GM19238 (cell line): ENCODE results near the gene GSTA2.
"Not testable (repeated sequence)": the region's sequence is repeated elsewhere in the genome, so short reads cannot be mapped to it uniquely, and the experiment has no call there.

Experiments used
- DNase-seq: peaks from one replicate; pipeline ENCODE4 v3.0.0; 2011; ENCODE audit warnings: low spot score; ENCODE audit not compliant: insufficient read length

The GSTA2 gene

DNA sequence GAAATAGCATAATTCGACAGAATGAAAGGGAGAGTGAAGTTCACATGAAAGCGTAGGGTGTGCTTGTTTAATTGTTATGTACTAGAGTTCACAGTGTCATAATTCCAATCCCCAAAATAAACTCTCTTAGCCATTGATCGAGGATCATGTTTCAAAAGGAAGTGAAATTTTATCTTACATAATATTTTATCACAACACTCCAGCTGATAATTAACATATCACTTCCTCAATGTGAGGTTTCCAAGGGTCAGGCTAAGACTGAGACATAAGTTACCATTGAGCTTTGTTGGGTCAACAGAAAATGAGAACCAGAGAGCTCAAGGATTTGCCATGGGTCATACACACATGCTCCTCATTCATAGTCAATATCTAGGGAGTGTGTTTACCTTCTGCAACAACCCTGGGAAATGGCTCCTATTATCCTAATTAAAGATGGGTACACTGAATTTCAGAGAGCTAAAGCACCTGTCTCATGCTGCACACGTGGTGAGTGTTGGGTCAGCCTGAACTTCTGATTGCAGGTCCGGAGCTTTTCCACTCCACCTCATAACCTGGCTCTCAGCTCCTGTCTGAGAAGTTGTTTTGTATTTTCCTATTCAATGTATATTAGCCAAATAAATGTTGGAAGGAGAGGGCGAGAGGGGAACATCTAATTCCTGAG lies 3.0 kb downstream of the GSTA2 start:
- DNase-seq, result no peak

DNA sequence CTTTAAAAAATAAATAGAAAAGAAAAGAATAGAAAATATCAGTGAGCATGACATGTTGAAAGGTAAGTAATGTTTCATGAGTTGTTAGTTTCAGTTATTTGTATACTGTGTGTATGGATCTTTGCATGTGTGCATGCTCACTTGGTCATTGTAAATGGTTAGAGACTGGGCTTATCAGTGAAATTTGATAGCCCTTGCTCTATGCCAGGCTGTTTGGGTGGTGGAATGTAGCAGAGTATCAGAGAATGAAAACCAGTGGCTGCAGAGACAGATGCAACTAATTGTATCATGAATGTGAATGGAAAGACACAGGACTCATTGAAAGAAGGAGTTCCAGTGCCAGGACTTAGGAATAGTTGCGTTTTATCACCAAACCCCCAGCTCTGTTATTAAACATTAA lies 4.2 kb downstream of the GSTA2 start:
- no peak for DNase-seq

DNA sequence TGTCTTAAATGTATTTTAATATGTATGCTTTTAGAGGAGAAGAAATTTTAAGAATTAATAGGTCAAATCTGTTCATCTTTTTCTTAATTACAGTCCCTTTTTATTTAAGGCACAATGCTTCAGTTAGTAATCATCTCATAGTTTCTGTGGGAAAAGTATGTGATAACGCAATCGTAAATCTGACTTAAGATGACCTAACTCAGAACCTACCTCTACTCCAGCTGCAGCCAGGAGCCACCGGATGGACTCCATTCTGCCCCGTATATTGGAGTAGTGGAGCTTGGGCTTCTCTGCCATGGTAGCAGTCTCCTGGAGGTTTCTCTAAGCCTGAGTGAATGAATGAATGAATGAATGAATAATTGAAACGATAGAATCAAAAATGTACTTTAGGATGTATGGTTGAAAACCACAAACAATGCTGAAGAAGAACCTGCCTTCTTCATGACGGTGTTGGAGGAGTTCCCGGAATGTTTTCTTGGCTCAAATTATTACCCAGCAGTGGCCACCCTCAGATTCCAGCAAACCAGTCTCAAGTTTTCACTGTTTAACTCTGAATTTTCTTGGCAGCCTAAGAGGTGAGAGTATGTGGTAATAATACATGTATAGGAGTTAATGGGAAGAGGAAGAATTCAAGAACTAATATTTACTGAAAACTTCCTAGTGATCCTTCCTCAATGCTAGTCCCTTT lies 5.5 kb downstream of the GSTA2 start:
- DNase-seq, result not testable (repeated sequence)

DNA sequence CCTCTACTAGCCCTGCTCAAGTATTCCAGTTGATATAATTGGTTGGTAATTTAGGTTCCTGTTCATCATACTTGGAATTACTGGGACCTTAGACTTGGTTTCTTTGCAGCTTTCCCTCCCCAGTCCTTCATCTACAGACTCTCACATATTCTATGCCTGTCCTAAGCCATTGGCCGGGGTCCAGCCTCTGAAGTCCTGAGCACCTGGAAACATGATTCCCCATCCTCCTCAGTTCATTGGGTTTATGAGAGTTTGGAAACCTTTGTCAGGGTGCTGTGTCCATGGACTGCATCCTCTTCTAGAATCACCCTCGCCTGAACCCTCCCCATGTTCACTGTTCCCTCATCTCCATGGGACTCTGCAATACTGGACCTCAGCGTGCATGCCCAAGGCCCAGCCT lies 8.8 kb downstream of the GSTA2 start:
- no peak for DNase-seq

DNA sequence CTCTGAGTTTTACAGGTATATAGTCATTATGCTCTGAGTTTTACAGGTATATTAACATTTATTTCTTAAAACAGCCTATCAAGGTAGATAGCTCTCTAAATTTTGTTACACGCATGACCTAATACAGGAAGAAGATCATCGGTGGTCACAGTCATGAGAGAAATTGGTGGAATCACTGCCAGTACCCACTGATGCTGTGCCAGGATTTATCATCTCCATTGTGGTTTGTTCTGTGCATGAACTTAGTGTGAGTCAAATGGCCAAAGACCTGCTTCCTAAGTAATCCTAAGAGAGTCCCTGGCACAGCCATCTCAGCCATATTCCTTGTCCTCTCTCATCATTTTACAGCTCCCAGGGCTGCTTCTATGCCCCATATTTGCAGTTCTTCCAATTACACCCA lies 10.1 kb downstream of the GSTA2 start:
- DNase-seq, result not testable (repeated sequence)

DNA sequence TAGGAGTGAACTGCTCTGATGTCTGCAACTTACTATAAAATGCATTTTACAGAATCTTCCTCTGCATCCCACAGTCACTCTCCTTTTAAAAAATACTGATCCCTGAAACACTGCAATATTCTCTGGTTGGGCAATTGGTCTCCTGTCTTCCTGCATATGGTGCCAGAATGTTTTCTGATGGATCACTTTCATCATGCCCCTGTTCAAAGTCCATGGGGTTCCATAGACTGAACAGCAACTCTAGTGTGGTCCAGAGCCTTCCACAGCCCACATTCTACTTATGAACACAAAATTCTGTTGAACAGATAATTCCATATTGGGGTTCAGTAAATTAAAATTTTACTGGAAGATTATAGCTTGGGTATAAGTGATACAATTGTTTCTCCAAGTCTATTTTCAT lies 11.0 kb downstream of the GSTA2 start:
- no peak for DNase-seq

DNA sequence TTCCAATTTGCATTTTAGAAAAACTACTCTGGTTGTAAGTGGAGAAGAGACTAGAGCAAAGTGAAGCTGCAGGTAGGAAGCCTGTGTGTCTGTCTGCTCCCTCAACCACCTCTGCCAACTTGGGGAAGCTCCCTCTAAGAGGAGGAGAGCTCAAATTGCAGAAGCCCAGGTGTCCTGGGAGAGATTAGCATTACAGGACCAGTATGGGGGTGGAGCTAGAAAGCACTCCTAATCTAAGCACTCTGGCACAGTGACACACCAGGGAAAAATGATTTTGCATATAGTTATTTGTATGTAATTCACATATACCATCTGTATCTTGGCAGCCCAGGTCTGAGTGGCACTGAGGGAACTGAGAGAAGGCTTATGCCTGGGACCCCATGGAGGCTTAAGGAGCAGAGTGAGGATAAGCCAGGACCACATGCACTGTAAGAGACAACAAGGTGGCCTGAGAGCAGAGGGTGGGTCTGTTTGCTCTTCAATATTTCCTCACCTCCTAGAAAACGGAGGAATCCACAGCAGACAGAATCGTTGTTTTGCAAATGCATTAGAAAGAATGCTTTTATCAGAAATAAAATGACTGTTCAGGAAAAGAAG lies 13.6 kb downstream of the GSTA2 start:
- no peak for DNase-seq

DNA sequence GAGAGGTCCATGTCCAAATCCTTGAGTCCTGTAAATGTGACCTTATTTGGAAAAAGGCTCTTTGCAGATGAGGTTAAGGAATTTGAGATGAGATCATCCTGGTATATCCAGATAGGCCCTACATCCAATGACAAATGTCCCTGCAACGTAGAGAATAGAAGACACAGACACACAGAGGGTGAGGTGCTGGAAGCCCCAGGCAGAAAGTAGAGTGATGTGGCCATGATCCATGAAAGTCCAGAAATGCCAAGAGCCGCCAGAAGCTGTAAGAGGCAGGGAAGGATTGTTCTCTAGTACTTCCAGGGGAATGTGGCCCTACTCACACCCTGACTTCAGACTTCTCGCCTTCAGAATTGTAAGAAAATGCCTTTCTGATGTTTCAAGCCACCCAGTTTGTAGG lies 16.0 kb downstream of the GSTA2 start:
- DNase-seq, result not testable (repeated sequence)

DNA sequence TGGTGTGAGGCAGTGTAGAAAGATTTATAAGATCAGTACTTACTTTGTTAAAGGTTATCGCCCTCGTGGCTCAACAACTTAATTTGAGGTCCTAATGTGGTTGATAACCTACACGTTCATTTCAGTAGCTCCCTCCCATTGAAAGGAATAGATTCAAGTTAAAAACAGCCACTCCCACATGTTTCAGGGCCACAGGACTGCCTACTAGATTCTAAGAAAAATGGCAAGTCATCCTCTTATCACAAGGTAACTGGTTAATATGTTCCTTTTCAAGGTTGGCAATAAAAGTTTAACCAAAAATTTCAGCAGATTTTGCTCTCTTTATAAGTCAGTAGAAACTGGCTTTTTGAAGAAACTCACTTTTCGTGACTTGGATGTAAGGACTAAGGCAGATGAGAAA lies 17.1 kb downstream of the GSTA2 start:
- DNase-seq, result no peak

DNA sequence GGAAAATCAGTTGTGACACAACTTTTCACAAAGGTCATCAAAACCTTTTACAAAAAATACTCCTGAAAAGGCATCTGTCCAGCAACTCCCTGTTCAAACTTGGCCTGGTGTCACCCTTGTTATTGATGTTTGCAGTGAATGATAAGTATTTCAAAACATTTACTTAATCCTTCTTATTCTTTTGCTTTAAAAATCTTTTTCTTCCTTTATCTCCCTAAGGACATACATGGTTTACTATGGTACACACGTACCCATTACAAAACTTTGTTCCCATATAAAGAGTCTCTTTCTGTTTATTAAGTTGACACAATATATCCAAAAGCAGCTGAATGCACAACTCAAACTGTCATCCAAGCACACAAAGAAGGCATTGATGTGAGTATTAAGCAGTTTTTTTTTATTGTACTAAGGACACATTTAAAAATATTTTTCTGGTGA lies 17.5 kb downstream of the GSTA2 start:
- DNase-seq, result no peak

DNA sequence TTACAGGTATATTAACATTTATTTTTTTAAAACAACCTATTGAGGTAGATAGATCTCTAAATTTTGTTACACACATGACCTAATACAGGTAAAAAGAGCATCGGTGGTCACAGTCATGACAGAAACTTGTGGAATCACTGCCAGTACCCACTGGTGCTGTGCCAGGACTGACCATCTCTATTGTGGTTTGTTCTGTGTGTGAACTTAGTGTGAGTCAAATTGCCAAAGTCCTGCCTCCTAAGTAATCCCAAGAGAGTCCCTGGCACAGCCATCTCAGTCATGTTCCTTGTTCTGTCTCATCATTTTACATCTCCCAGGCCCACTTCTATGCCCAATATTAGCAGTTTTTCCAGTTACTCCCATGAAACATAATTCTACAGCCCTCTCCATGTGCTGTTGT lies 21.4 kb downstream of the GSTA2 start:
- no peak for DNase-seq

DNA sequence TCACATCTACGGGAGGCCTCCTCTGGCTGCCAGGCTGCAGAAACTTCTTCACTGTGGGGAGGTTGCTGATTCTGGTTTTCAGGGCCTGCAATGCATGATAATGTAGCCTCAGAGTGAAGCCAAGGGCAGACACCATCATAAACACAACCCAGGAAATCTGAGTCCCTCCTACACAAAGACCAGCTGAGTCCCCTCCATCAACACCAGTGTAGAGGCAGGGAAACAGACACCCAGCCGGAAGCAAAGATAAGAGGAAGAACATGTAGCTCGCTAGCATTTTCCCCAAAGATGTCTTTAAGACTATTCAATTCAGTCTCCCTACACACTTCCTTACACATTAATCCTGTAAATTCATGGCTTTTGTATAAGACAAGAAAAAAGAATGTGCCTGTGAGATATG lies 23.6 kb downstream of the GSTA2 start:
- DNase-seq, result no peak

DNA sequence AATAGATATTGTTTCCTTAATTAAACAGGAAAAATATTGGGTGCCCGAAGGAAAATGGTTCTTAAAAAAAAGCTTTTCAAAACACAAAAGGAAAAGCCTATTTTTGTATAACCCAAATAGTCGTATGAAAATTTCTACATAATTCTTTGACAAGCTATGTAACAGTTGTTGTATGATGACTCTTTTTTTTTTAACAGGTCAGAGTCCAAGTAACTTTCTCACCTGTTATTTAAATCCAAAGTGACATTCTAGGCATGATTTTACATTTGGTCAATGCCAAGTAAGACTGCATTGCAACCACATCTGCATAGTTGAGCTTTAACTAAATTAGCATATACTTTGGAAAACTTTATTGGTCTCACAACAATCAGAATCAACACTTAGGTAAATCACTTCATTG lies 24.1 kb downstream of the GSTA2 start:
- DNase-seq, result no peak

DNA sequence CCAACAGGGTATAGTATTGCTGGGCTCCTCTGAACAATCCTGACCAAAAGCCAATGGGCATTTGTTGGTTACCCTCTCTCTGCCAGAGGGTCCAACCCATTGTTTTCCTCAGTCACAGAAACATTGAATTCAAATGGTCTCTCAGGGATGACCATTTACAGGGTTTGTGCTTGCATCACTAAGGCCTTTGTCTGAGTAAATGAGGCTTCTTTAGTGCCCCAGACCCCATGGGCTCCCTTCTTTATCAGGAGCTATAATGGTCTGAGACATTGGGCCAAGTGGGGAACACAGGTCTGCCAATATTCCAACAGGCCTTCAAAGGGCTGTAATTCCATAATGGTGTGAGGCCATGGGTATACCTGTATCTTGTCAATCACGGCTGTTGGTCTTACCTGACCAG lies 27.1 kb downstream of the GSTA2 start:
- no peak for DNase-seq

DNA sequence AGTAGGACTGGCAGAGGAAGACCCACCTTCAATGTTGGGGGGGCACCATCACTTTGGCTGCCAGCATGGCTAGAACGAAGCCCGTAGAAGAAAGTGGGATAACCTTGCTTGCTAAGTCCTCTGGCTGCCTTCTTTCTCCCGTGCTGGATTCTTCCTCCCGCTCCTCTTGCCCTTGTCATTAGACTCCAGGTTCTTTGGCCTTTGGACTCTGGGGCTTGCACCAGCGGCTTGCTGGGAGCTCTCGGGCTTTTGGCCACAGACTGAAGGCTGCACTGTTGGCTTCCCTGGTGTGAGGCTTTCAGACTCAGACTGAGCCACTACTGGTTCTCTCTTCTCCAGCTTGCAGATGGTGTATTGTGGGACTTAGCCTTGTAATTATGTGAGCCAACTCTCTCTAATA lies 28.2 kb downstream of the GSTA2 start:
- DNase-seq, result no peak

DNA sequence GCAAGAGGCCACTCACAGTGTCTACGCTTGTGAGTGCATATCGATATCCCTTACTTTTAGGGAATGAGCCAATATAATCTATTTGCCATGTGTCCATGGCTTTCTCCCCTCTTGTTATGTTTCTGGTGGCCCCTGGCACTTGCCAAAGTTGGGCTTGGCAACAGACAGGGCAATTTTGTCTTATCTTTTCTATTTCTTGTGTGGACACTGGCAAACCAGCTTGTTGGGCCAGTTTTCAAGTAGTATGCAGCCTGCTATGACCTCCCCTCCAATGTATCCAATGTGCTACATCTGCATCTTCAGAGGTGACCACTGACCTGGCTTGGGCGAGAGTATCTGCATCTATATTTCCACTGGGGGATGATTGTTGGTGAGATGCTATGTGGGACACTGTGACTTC lies 29.2 kb downstream of the GSTA2 start:
- no peak for DNase-seq

DNA sequence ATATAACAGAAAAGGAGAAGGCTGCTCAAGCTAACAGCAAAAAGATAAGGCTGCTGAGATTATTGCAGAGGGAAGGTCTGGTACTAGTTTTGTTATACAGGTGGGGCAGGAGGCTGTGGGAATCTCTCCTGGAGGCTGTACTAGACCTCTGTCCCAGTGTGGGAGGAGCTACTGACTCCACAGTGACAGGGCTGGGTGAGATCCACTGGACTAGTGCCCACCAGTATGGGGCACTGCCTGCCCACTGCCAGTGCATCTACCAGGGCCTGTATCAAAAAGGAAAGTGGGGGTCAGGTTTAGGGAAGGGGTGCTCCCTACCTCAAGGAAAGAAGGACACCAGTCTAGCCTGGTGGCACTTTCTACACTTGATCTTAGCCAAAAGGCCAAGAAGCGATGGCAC lies 30.1 kb downstream of the GSTA2 start:
- DNase-seq, result no peak

DNA sequence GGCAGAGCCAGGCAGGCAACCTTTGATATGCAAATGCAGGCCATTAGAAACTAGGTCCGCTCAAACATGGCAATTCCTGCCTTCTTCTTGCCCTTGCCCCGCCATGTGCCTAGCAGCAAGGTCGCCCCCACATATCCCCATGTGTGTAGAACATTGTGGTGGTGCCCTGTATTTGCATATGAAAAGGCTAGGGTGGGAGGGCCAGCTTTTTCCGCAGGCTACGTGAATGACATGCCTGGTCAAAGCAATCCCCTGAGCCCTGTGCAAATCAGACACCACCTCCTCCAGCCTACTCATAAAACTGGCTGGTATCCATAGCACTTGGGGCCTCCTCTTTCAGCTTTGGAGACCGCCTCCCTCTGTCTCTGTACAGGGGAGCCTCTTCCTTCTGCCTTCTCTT lies 31.6 kb downstream of the GSTA2 start:
- DNase-seq, result no peak

DNA sequence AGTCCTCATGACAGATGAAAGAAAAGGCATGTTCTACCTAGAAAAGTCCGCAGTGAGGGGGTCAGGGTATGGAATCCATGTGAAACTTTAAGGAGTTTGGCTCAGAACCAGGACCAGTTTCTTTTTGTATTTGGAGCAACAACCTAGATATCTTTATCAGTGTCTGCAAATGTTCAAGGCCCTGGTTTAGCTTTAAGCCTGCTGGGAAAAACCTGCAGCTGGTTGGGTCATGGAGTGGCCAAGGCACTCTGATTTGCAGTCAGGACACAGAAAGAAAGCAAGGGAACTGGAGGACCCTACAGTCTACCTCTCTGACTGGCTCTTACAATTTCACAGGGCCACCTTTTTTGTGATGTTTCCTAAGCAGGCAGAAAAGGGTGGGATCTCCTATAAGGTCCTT lies 33.7 kb downstream of the GSTA2 start:
- DNase-seq, result no peak

DNA sequence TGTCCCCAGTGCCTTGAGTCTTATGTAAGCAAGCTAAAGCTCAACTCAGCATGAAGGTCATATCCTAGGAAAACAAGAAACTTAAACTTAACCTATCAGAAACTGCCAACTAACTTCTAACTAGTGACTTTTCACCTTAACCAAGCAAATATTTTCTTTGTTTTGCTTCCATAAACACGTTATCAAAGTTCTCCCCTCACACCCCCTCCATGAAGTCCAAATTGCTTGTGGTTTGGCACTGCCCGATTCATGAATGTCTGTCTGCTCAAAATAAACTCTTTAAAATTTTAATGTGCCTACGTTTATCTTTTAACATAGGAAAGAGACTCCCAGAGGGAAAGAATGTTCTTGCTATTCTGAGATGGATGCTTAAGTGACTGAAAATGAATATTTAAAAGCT lies 34.9 kb downstream of the GSTA2 start:
- no peak for DNase-seq

DNA sequence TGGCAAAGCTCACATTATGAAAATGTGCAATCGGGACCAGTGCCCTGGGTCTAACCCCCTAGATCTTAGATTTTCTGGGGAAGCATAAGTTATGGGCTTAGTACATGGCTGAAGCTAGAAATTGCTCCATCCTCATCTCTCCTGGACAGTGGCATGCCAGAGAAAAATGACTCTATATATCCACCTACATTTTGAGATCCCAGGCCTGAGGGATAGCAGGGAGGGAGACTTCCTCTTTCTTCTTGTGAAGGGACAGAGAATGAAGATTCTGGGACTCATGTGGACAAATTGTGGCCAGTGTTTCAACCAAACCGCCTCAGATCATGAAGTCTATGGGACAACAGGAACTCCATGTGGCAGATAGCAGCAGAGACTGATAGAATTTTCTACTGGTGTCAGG lies 35.4 kb downstream of the GSTA2 start:
- no peak for DNase-seq

DNA sequence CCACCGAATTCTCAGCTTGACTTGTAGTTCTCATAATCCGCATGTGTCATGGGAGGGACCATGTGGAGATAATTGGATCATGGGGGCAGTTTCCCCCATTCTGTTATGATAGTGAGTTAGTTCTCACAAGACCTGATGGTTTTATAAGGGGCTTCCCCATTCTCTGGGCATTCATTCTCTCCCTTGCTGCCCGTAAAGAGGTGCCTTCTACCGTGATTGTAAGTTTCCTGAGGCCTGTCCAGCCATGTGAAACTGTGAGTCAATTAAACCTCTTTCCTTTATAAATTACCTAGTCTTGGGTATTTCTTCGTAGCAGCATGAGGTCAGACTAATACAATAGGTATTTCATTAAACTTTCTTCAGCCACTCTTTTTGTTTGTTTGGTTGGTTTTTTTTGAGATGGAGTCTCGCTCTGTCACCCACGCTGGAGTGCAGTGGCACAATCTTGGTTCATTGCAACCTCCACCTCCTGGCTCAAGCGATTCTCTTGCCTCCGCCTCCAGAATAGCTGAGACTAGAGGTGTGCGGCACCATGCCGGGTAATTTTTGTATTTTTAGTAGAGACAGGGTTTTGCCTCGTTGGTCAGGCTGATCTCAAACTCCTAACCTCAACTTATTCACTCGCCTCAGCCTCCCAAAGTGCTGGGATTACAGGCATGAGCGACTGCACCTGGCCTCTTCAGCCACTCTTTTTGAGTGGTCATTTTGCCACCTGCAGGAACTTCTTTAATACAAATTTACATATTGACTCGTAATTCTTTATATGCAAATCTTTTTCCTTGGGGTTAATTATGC lies 36.3 kb downstream of the GSTA2 start:
- no peak for DNase-seq
